Esophagus squamous epithelium (tissue), 4 donors: ENCODE data around the gene TK2.
A peak's percentile ranks its signal among the peaks of the same experiment; 100 is the strongest.

ENCODE experiments used
- POLR2A ChIP-seq, 4 donors: fragments of 450-650 bp; IDR thresholded peaks; one replicate each; pipeline ENCODE4 v1.6.1; 2017; ENCODE audit warnings: antibody characterized with exemption in 4 of 4, mild to moderate bottlenecking in 4 of 4, moderate library complexity in 3 of 4
- TF ChIP-seq, protein P1 (sequence below), 6 experiments: fragments of 450-650 bp in 4 of 6; fragments of 200-600 bp in 2 of 6; sonication (generic) in 2 of 6; IDR thresholded peaks; one replicate each; pipeline ENCODE4 v1.5.1; 2016 to 2019; ENCODE audit warnings: antibody characterized with exemption in 6 of 6, mild to moderate bottlenecking in 4 of 6, moderate library complexity in 4 of 6

DNA sequence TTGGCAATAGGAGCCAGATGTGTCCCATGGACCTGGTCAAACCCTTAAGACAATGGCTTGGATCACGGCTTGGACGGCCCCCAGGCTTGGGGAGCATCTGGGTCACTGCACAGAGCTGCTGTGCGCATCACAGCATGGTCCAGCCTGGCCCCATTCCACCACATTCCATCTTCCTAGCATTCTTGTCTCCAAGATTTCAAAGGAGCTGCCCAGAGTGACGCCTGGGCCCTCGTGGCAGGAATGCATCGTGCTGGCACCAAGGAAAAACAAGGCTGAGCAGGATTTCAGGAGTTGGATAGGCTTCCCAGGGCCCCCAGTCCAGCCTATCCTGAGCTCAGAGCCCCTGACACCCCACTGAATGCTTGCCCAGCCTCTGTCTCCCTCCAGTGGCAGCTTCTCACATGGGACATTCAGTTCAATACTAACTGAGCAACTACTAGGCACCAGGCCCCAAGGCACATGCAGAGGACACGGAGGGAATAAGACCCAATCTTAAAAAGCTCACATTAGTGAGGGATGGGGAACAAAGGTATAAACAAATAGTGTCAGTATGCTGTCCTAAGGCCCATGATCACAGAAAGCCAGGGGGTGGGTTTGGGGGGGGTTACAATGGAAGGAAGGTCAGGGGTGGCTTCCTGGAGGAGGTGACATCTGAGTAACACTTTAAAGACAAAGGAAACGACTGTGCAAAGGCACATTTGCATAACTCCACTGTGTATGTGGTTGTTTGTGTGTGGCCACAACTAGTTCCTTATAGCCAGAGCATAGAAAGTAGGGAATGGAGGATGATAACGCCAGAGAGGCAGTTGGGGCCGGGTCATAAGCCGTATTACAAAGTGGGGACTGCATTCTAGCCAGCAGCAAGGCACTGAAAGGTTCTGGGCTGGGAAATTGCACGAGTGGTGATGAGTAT lies 34.1 kb downstream of the TK2 start:
- no peak for TF ChIP-seq POLR2A (IDR thresholded peaks at IDR 0.05)
- TF ChIP-seq, protein P1, sequence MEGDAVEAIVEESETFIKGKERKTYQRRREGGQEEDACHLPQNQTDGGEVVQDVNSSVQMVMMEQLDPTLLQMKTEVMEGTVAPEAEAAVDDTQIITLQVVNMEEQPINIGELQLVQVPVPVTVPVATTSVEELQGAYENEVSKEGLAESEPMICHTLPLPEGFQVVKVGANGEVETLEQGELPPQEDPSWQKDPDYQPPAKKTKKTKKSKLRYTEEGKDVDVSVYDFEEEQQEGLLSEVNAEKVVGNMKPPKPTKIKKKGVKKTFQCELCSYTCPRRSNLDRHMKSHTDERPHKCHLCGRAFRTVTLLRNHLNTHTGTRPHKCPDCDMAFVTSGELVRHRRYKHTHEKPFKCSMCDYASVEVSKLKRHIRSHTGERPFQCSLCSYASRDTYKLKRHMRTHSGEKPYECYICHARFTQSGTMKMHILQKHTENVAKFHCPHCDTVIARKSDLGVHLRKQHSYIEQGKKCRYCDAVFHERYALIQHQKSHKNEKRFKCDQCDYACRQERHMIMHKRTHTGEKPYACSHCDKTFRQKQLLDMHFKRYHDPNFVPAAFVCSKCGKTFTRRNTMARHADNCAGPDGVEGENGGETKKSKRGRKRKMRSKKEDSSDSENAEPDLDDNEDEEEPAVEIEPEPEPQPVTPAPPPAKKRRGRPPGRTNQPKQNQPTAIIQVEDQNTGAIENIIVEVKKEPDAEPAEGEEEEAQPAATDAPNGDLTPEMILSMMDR (IDR thresholded peaks at IDR 0.05), result peak in 5 of 6 experiments; percentile 28 to 68 (median 45)
